ENCODE results near the gene HOXA7.

The HOXA7 gene

GRCh38 chr7:27160546-27161213, 4.2 kb upstream of the HOXA7 start:
- TF ChIP-seq POLR2AphosphoS5 (IDR thresholded peaks at IDR 0.05; ENCODE audit: borderline replicate concordance, low read depth, low read length) (no peak), FOXP2 (optimal IDR thresholded peaks at IDR 0.05; ENCODE audit: control extremely low read depth, extremely low read length, insufficient read depth) (peak; percentile 51), EZH2 (IDR thresholded peaks at IDR 0.05) (no peak)
- DNase-seq (ENCODE audit: low read depth, low spot score), result no peak
- H3K36me3 ChIP-seq (ENCODE audit: insufficient read depth, low read length), result no peaks in the 10 kb centered on the region
- H3K27ac ChIP-seq, result no peak overlapping the region
- H3K4me3 ChIP-seq, result peak overlapping the region; percentile 80
- peak overlapping the region; percentile 62 for H3K9ac ChIP-seq (ENCODE audit: insufficient read length)
- no peaks in the 10 kb centered on the region for H3K9me3 ChIP-seq (ENCODE audit: low read depth, low read length)

- Histone ChIP-seq H3K9ac (ENCODE audit: insufficient read length) (peak overlapping the region; percentile 62), H3K36me3 (ENCODE audit: insufficient read depth, low read length) (no peaks in the 10 kb centered on the region), H3K9me3 (ENCODE audit: low read depth, low read length) (no peaks in the 10 kb centered on the region), H3K4me3 (peak overlapping the region; percentile 80), H3K27ac (no peak overlapping the region)
- no peak for TF ChIP-seq FOXP2 (optimal IDR thresholded peaks at IDR 0.05; ENCODE audit: control extremely low read depth, extremely low read length, insufficient read depth)
- TF ChIP-seq EZH2 (IDR thresholded peaks at IDR 0.05), result no peak
- no peak for TF ChIP-seq POLR2AphosphoS5 (IDR thresholded peaks at IDR 0.05; ENCODE audit: borderline replicate concordance, low read depth, low read length)
- no peak for DNase-seq (ENCODE audit: low read depth, low spot score)
Observed at GRCh38 chr7:27160145-27160545, 3.7 kb upstream of the HOXA7 start.

- no peak for DNase-seq (ENCODE audit: low read depth, low spot score)
- Histone ChIP-seq H3K4me3 (no peak overlapping the region), H3K27ac (no peak overlapping the region), H3K9ac (ENCODE audit: insufficient read length) (no peak overlapping the region), H3K9me3 (ENCODE audit: low read depth, low read length) (no peaks in the 10 kb centered on the region), H3K36me3 (ENCODE audit: insufficient read depth, low read length) (no peaks in the 10 kb centered on the region)
- TF ChIP-seq POLR2AphosphoS5 (IDR thresholded peaks at IDR 0.05; ENCODE audit: borderline replicate concordance, low read depth, low read length) (no peak), EZH2 (IDR thresholded peaks at IDR 0.05) (no peak), FOXP2 (optimal IDR thresholded peaks at IDR 0.05; ENCODE audit: control extremely low read depth, extremely low read length, insufficient read depth) (no peak)
Observed at GRCh38 chr7:27159266-27160144, 3.0 kb upstream of the HOXA7 start.

- Histone ChIP-seq H3K4me3 (no peak overlapping the region), H3K9me3 (ENCODE audit: low read depth, low read length) (no peaks in the 10 kb centered on the region), H3K36me3 (ENCODE audit: insufficient read depth, low read length) (no peaks in the 10 kb centered on the region), H3K9ac (ENCODE audit: insufficient read length) (no peak overlapping the region), H3K27ac (no peak overlapping the region)
- no peak for TF ChIP-seq POLR2AphosphoS5 (IDR thresholded peaks at IDR 0.05; ENCODE audit: borderline replicate concordance, low read depth, low read length)
- TF ChIP-seq FOXP2 (optimal IDR thresholded peaks at IDR 0.05; ENCODE audit: control extremely low read depth, extremely low read length, insufficient read depth), result no peak
- DNase-seq (ENCODE audit: low read depth, low spot score), result no peak
Observed at GRCh38 chr7:27158436-27159265, 2.2 kb upstream of the HOXA7 start.

GRCh38 chr7:27157702-27158431, 1.4 kb upstream of the HOXA7 start:
- Histone ChIP-seq H3K9me3 (ENCODE audit: low read depth, low read length) (no peaks in the 10 kb centered on the region), H3K4me3 (no peak overlapping the region), H3K9ac (ENCODE audit: insufficient read length) (no peak overlapping the region), H3K27ac (no peak overlapping the region), H3K36me3 (ENCODE audit: insufficient read depth, low read length) (no peaks in the 10 kb centered on the region)
- TF ChIP-seq EZH2 (IDR thresholded peaks at IDR 0.05) (no peak), FOXP2 (optimal IDR thresholded peaks at IDR 0.05; ENCODE audit: control extremely low read depth, extremely low read length, insufficient read depth) (no peak), POLR2AphosphoS5 (IDR thresholded peaks at IDR 0.05; ENCODE audit: borderline replicate concordance, low read depth, low read length) (no peak)
- DNase-seq (ENCODE audit: low read depth, low spot score), result no peak

GRCh38 chr7:27156916-27157701, 634 bp upstream of the HOXA7 start:
- H3K27ac ChIP-seq, result no peak overlapping the region
- H3K9me3 ChIP-seq (ENCODE audit: low read depth, low read length), result no peaks in the 10 kb centered on the region
- no peak overlapping the region for H3K9ac ChIP-seq (ENCODE audit: insufficient read length)
- no peaks in the 10 kb centered on the region for H3K36me3 ChIP-seq (ENCODE audit: insufficient read depth, low read length)
- TF ChIP-seq POLR2AphosphoS5 (IDR thresholded peaks at IDR 0.05; ENCODE audit: borderline replicate concordance, low read depth, low read length), result peak; percentile 46; the same call in 1 of the 2 replicates
- TF ChIP-seq EZH2 (IDR thresholded peaks at IDR 0.05), result no peak
- TF ChIP-seq FOXP2 (optimal IDR thresholded peaks at IDR 0.05; ENCODE audit: control extremely low read depth, extremely low read length, insufficient read depth), result peak; percentile 18
- H3K4me3 ChIP-seq, result peak overlapping the region; percentile 86
- no peak for DNase-seq (ENCODE audit: low read depth, low spot score)

Data from SK-N-MC (cell line).